ENCODE data around the gene HSPD1.

Gene HSPD1

DNA sequence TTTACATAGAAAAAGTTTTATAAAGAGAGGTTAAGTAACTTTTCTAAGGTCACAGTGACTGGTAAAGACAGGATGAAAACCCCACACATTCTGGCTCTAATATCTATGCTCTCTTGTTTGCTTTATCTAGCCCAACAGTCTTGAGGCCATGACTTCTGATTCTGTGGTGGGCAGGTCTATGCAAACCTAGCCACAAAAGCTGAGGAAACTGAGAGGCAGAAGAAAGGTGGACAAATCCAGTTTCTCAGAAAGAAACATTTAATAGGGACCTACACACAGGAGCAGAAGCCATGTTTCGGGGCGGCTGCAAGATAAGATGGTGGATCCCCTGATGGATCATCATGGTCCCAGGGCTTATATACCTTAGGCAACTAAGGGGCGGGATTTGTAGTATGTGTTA is 21.8 kb downstream of the HSPD1 start:
- ATAC-seq: no peak
- TF ChIP-seq TOX (CRISPR knock-in tag; IDR thresholded peaks at IDR 0.05; ENCODE audit: borderline replicate concordance) (no peak), SNAI2 (CRISPR knock-in tag; IDR thresholded peaks at IDR 0.05) (no peak), ZNF70 (CRISPR knock-in tag; IDR thresholded peaks at IDR 0.05) (no peak), ZNF565 (CRISPR knock-in tag; conservative IDR thresholded peaks at IDR 0.05; ENCODE audit: low read depth) (no peak), ZC3H10 (CRISPR knock-in tag; IDR thresholded peaks at IDR 0.05) (no peak), RARB (CRISPR knock-in tag; IDR thresholded peaks at IDR 0.05) (no peak), BACH2 (CRISPR knock-in tag; IDR thresholded peaks at IDR 0.05; ENCODE audit: borderline replicate concordance) (no peak), ESRRG (CRISPR knock-in tag; IDR thresholded peaks at IDR 0.05) (no peak), ARNTL (CRISPR knock-in tag; IDR thresholded peaks at IDR 0.05; ENCODE audit: borderline replicate concordance, low read depth) (no peak), PPARA (CRISPR knock-in tag; IDR thresholded peaks at IDR 0.05; ENCODE audit: borderline replicate concordance) (no peak), CSDC2 (CRISPR knock-in tag; IDR thresholded peaks at IDR 0.05) (no peak), ZFP3 (CRISPR knock-in tag; IDR thresholded peaks at IDR 0.05) (no peak), OSR1 (CRISPR knock-in tag; IDR thresholded peaks at IDR 0.05) (no peak), TCF4 (CRISPR knock-in tag; IDR thresholded peaks at IDR 0.05; ENCODE audit: borderline replicate concordance) (no peak), GLIS3 (CRISPR knock-in tag; IDR thresholded peaks at IDR 0.05) (no peak)
- TF ChIP-seq, protein P1, sequence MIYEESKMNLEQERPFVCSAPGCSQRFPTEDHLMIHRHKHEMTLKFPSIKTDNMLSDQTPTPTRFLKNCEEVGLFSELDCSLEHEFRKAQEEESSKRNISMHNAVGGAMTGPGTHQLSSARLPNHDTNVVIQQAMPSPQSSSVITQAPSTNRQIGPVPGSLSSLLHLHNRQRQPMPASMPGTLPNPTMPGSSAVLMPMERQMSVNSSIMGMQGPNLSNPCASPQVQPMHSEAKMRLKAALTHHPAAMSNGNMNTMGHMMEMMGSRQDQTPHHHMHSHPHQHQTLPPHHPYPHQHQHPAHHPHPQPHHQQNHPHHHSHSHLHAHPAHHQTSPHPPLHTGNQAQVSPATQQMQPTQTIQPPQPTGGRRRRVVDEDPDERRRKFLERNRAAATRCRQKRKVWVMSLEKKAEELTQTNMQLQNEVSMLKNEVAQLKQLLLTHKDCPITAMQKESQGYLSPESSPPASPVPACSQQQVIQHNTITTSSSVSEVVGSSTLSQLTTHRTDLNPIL (CRISPR knock-in tag; IDR thresholded peaks at IDR 0.05; ENCODE audit: low read depth): no peak
- TF ChIP-seq, protein P2, sequence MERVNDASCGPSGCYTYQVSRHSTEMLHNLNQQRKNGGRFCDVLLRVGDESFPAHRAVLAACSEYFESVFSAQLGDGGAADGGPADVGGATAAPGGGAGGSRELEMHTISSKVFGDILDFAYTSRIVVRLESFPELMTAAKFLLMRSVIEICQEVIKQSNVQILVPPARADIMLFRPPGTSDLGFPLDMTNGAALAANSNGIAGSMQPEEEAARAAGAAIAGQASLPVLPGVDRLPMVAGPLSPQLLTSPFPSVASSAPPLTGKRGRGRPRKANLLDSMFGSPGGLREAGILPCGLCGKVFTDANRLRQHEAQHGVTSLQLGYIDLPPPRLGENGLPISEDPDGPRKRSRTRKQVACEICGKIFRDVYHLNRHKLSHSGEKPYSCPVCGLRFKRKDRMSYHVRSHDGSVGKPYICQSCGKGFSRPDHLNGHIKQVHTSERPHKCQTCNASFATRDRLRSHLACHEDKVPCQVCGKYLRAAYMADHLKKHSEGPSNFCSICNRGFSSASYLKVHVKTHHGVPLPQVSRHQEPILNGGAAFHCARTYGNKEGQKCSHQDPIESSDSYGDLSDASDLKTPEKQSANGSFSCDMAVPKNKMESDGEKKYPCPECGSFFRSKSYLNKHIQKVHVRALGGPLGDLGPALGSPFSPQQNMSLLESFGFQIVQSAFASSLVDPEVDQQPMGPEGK (CRISPR knock-in tag; IDR thresholded peaks at IDR 0.05; ENCODE audit: borderline replicate concordance): no peak
- TF ChIP-seq, protein P3, sequence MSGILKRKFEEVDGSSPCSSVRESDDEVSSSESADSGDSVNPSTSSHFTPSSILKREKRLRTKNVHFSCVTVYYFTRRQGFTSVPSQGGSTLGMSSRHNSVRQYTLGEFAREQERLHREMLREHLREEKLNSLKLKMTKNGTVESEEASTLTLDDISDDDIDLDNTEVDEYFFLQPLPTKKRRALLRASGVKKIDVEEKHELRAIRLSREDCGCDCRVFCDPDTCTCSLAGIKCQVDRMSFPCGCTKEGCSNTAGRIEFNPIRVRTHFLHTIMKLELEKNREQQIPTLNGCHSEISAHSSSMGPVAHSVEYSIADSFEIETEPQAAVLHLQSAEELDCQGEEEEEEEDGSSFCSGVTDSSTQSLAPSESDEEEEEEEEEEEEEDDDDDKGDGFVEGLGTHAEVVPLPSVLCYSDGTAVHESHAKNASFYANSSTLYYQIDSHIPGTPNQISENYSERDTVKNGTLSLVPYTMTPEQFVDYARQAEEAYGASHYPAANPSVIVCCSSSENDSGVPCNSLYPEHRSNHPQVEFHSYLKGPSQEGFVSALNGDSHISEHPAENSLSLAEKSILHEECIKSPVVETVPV (CRISPR knock-in tag; IDR thresholded peaks at IDR 0.05): no peak

DNA sequence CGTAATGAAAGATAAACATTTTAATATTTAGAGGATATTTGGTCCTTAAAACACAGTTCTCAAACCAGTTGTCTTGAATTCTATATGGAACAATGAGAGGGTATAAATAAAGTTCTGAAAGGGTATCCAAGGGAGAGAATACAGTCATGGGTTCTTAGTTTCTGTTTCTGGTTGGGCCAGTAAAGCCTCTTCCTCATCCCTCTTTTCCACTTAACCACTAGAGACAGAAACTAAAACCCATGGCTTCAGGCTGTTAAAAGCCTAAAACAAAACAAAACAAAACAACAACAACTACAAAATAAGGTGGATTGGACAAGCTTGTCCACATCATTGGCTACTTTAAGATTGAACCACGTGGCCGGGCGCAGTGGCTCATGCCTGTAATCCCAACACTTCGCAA is 27.5 kb downstream of the HSPD1 start:
- TF ChIP-seq ZC3H10 (CRISPR knock-in tag; IDR thresholded peaks at IDR 0.05) (no peak), ESRRG (CRISPR knock-in tag; IDR thresholded peaks at IDR 0.05) (no peak), OSR1 (CRISPR knock-in tag; IDR thresholded peaks at IDR 0.05) (no peak), TSHZ2 (CRISPR knock-in tag; IDR thresholded peaks at IDR 0.05) (no peak), ZNF8 (CRISPR knock-in tag; IDR thresholded peaks at IDR 0.05) (no peak), ZNF565 (CRISPR knock-in tag; conservative IDR thresholded peaks at IDR 0.05; ENCODE audit: low read depth) (no peak), ZFP30 (CRISPR knock-in tag; IDR thresholded peaks at IDR 0.05) (no peak), SNAI2 (CRISPR knock-in tag; IDR thresholded peaks at IDR 0.05) (no peak), PPARA (CRISPR knock-in tag; IDR thresholded peaks at IDR 0.05; ENCODE audit: borderline replicate concordance) (no peak), TOX (CRISPR knock-in tag; IDR thresholded peaks at IDR 0.05; ENCODE audit: borderline replicate concordance) (no peak), TCF4 (CRISPR knock-in tag; IDR thresholded peaks at IDR 0.05; ENCODE audit: borderline replicate concordance) (no peak), ISL1 (CRISPR knock-in tag; IDR thresholded peaks at IDR 0.05) (no peak), CSDC2 (CRISPR knock-in tag; IDR thresholded peaks at IDR 0.05) (no peak)
- TF ChIP-seq, protein P3 (CRISPR knock-in tag; IDR thresholded peaks at IDR 0.05): no peak
- TF ChIP-seq, protein P2 (CRISPR knock-in tag; IDR thresholded peaks at IDR 0.05; ENCODE audit: borderline replicate concordance): no peak
- TF ChIP-seq, protein P1 (CRISPR knock-in tag; IDR thresholded peaks at IDR 0.05; ENCODE audit: low read depth): no peak
- no peak for ATAC-seq

Measured in SK-N-SH treated with all-trans-retinoic acid at 6 μM for 48 hours (cell line).